Panc1 (cell line): ENCODE measurements around the gene MACROD2. TPM values are rescaled to one million over a fixed set of nuclear protein-coding genes. Genes with fewer than 3 reads are reported as not detected.
A peak's percentile ranks its signal among the peaks of the same experiment; 100 is the strongest.

ENCODE experiments used
- ATAC-seq: fragments of 200-7000 bp; cut with Tn5 transposase; 2 replicates; pipeline ENCODE4 v1.9.1; 2020; ENCODE audit warnings: mild to moderate bottlenecking, moderate library complexity
- BruUV-seq: library from RNA; stranded (reverse); fragments of 400-500 nt; replicated peaks from 2 replicates; lab custom pipeline; 2021; lab: Mats Ljungman, UMichigan
- CTCF ChIA-PET: fragments of 300-600 bp; sonication (Branson Sonifier 250); formaldehyde crosslinking; loops from one replicate; lab custom pipeline; 2022; ENCODE audit warnings: antibody characterized with exemption; lab: Charles Lee
- POLR2A ChIA-PET: fragments of 300-600 bp; sonication (Branson Sonifier 250); formaldehyde crosslinking; loops from one replicate; lab custom pipeline; 2022; ENCODE audit warnings: antibody characterized with exemption; lab: Charles Lee
- DNase-seq: peaks from one replicate; pipeline ENCODE4 v3.0.0-alpha.2; 2010; ENCODE audit warnings: low read depth, low spot score
- H3K27ac ChIP-seq: 2 replicates; pipeline ENCODE4 v1.5.1; 2011; ENCODE audit warnings: mild to moderate bottlenecking, low read length, inconsistent platforms
- H3K27me3 ChIP-seq: fragments of 200-500 bp; sonication (Bioruptor generic); 2 replicates; pipeline ENCODE4 v1.6.0; 2014; ENCODE audit warnings: low read length, inconsistent platforms; ENCODE audit not compliant: control insufficient read depth, insufficient read depth
- H3K36me3 ChIP-seq: fragments of 200-500 bp; sonication (Bioruptor generic); 2 replicates; pipeline ENCODE4 v1.5.1; 2014; ENCODE audit warnings: inconsistent platforms, mild to moderate bottlenecking, low read length, moderate library complexity; ENCODE audit not compliant: control insufficient read depth, insufficient read depth
- H3K4me1 ChIP-seq: 2 replicates; pipeline ENCODE4 v1.5.1; 2011; ENCODE audit warnings: inconsistent platforms, mild to moderate bottlenecking, low read length, moderate library complexity; ENCODE audit not compliant: control insufficient read depth, insufficient read depth
- H3K4me3 ChIP-seq, 2 experiments: 2 replicates each; pipeline ENCODE4 v1.5.1; 2011 to 2012; ENCODE audit warnings: low read depth in 2 of 2, low read length in 2 of 2, mild to moderate bottlenecking in 2 of 2, inconsistent platforms in 1 of 2, moderate library complexity in 1 of 2
- H3K9me3 ChIP-seq: fragments of 200-500 bp; sonication (Bioruptor generic); 2 replicates; pipeline ENCODE4 v1.5.1; 2014; ENCODE audit warnings: low read depth, mild to moderate bottlenecking, inconsistent platforms, low read length, moderate library complexity; ENCODE audit not compliant: control insufficient read depth, insufficient read depth
- POLR2AphosphoS5 ChIP-seq: IDR thresholded peaks from 2 replicates; pipeline ENCODE4 v1.6.1; 2012; ENCODE audit warnings: mild to moderate bottlenecking, low read depth, low read length, moderate library complexity
- SIN3A ChIP-seq: IDR thresholded peaks from 2 replicates; pipeline ENCODE4 v1.6.1; 2012; ENCODE audit warnings: low read depth, mild to moderate bottlenecking, low read length, moderate library complexity, borderline replicate concordance; ENCODE audit not compliant: insufficient read depth
- TCF7L2 ChIP-seq: IDR thresholded peaks from 2 replicates; pipeline ENCODE4 v1.6.1; 2011; ENCODE audit warnings: mild to moderate bottlenecking, low read depth, low read length, inconsistent platforms
- in situ Hi-C: cut with HindIII; loops from 2 replicates; pipeline ENCODE4 v1.10.0; 2016; ENCODE audit warnings: low sequenced_read_pairs, low pct_unique_long_range_greater_than_20kb
- intact Hi-C: fragments of 100-400 bp; cut with micrococcal nuclease; formaldehyde crosslinking; loops from one replicate; pipeline ENCODE4 v1.10.0; 2022; ENCODE audit not compliant: unreplicated experiment
- total RNA-seq: library from RNA; stranded (reverse); gene quantifications from one replicate; pipeline ENCODE4 v1.2.1, GENCODE V29; 2021; ENCODE audit not compliant: unreplicated experiment
- TF ChIP-seq, protein P1 (sequence below): fragments of 450-650 bp; IDR thresholded peaks from 2 replicates; pipeline ENCODE4 v1.5.1; 2017; ENCODE audit warnings: mild to moderate bottlenecking
- TF ChIP-seq, protein P2 (sequence below), 2 experiments: IDR thresholded peaks; 2 replicates each; pipeline ENCODE4 v1.6.1; 2011 to 2012; ENCODE audit warnings: low read depth in 2 of 2, control low read depth in 1 of 2, low read length in 1 of 2, mild to moderate bottlenecking in 1 of 2, moderate library complexity in 1 of 2; ENCODE audit not compliant: insufficient read depth in 1 of 2

MACROD2 gene
- total RNA-seq, 1 experiment from 2014 or later, result 1.2 TPM

GRCh38 chr20:14955399-14955798, 960.1 kb downstream of the MACROD2 start:
- no peak overlapping the region for H3K4me3 ChIP-seq
- in situ Hi-C loops, result no loop called here
- no peaks in the 10 kb centered on the region; the same call in 1 of the 2 replicates for H3K36me3 ChIP-seq
- no peak for ATAC-seq
- ChIA-PET CTCF (no interaction called here), POLR2A (no interaction called here)
- no peak for TF ChIP-seq TCF7L2
- TF ChIP-seq, protein P1, sequence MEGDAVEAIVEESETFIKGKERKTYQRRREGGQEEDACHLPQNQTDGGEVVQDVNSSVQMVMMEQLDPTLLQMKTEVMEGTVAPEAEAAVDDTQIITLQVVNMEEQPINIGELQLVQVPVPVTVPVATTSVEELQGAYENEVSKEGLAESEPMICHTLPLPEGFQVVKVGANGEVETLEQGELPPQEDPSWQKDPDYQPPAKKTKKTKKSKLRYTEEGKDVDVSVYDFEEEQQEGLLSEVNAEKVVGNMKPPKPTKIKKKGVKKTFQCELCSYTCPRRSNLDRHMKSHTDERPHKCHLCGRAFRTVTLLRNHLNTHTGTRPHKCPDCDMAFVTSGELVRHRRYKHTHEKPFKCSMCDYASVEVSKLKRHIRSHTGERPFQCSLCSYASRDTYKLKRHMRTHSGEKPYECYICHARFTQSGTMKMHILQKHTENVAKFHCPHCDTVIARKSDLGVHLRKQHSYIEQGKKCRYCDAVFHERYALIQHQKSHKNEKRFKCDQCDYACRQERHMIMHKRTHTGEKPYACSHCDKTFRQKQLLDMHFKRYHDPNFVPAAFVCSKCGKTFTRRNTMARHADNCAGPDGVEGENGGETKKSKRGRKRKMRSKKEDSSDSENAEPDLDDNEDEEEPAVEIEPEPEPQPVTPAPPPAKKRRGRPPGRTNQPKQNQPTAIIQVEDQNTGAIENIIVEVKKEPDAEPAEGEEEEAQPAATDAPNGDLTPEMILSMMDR, result no peak
- H3K27ac ChIP-seq, result no peak overlapping the region
- DNase-seq, result no peak
- BruUV-seq, result no TSS peak
- intact Hi-C loops, result no loop called here
- H3K9me3 ChIP-seq, result no peaks in the 10 kb centered on the region
- H3K27me3 ChIP-seq, result no peaks in the 10 kb centered on the region
- no peaks in the 10 kb centered on the region for H3K4me1 ChIP-seq

GRCh38 chr20:14956026-14956425, 960.7 kb downstream of the MACROD2 start:
- BruUV-seq, result no TSS peak
- in situ Hi-C loops (no loop called here), intact Hi-C loops (no loop called here)
- Histone ChIP-seq H3K27ac (no peak overlapping the region), H3K36me3 (no peaks in the 10 kb centered on the region; the same call in 1 of the 2 replicates), H3K4me3 (no peak overlapping the region), H3K27me3 (no peaks in the 10 kb centered on the region), H3K4me1 (no peaks in the 10 kb centered on the region), H3K9me3 (no peaks in the 10 kb centered on the region)
- ChIA-PET CTCF (no interaction called here), POLR2A (no interaction called here)
- TF ChIP-seq, protein P2, sequence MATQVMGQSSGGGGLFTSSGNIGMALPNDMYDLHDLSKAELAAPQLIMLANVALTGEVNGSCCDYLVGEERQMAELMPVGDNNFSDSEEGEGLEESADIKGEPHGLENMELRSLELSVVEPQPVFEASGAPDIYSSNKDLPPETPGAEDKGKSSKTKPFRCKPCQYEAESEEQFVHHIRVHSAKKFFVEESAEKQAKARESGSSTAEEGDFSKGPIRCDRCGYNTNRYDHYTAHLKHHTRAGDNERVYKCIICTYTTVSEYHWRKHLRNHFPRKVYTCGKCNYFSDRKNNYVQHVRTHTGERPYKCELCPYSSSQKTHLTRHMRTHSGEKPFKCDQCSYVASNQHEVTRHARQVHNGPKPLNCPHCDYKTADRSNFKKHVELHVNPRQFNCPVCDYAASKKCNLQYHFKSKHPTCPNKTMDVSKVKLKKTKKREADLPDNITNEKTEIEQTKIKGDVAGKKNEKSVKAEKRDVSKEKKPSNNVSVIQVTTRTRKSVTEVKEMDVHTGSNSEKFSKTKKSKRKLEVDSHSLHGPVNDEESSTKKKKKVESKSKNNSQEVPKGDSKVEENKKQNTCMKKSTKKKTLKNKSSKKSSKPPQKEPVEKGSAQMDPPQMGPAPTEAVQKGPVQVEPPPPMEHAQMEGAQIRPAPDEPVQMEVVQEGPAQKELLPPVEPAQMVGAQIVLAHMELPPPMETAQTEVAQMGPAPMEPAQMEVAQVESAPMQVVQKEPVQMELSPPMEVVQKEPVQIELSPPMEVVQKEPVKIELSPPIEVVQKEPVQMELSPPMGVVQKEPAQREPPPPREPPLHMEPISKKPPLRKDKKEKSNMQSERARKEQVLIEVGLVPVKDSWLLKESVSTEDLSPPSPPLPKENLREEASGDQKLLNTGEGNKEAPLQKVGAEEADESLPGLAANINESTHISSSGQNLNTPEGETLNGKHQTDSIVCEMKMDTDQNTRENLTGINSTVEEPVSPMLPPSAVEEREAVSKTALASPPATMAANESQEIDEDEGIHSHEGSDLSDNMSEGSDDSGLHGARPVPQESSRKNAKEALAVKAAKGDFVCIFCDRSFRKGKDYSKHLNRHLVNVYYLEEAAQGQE (IDR thresholded peaks at IDR 0.05; ENCODE audit: insufficient read depth in 1 of 2, low read depth in 2 of 2, low read length in 1 of 2), result no peak
- TF ChIP-seq, protein P1, result no peak
- no peak for TF ChIP-seq SIN3A
- DNase-seq (peak; percentile 59), ATAC-seq (no peak)

- in situ Hi-C loops (no loop called here), intact Hi-C loops (no loop called here)
- Histone ChIP-seq H3K4me1 (no peaks in the 10 kb centered on the region), H3K27me3 (no peaks in the 10 kb centered on the region), H3K9me3 (no peaks in the 10 kb centered on the region), H3K4me3 (no peak overlapping the region), H3K36me3 (no peaks in the 10 kb centered on the region; the same call in 1 of the 2 replicates), H3K27ac (no peak overlapping the region)
- POLR2A ChIA-PET, result no interaction called here
- DNase-seq (no peak), ATAC-seq (no peak)
- TF ChIP-seq SIN3A, result no peak
- no peak for TF ChIP-seq TCF7L2
- TF ChIP-seq, protein P1, result no peak
- TF ChIP-seq, protein P2 (IDR thresholded peaks at IDR 0.05; ENCODE audit: insufficient read depth in 1 of 2, low read depth in 2 of 2, low read length in 1 of 2), result no peak
- TF ChIP-seq POLR2AphosphoS5, result no peak
- no TSS peak for BruUV-seq
- CTCF ChIA-PET, result no interaction called here
Observed at GRCh38 chr20:14956538-14956937, 961.2 kb downstream of the MACROD2 start.
